ENCODE data around the gene FAM24A.

DNA sequence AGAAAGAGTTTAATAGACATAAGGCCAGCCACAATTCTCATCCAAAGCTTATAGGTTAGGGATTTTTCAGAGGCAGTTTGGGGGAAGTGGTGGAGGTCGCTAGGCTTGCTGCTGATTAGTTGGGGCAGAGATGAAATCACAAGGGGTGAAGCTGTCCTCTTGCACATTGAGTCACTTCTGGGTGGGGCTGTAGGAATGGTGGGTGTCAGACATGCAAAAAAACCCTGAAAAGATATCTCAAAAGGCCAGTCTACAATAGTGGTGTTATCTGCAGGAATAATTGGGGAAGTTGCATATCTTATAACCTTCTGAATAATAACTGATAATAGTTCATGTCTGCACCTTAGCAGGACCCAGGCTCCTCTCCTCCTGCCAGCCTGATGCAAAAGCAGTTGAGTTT lies 33.1 kb upstream of the FAM24A start:
- TF ChIP-seq EP300 (conservative IDR thresholded peaks at IDR 0.05; ENCODE audit: poor library complexity, severe bottlenecking) (no peak), SMC3 (conservative IDR thresholded peaks at IDR 0.05; ENCODE audit: poor library complexity) (no peak), POLR2AphosphoS5 (IDR thresholded peaks at IDR 0.05) (no peak), RAD21 (conservative IDR thresholded peaks at IDR 0.05) (no peak)
- TF ChIP-seq, protein P1, sequence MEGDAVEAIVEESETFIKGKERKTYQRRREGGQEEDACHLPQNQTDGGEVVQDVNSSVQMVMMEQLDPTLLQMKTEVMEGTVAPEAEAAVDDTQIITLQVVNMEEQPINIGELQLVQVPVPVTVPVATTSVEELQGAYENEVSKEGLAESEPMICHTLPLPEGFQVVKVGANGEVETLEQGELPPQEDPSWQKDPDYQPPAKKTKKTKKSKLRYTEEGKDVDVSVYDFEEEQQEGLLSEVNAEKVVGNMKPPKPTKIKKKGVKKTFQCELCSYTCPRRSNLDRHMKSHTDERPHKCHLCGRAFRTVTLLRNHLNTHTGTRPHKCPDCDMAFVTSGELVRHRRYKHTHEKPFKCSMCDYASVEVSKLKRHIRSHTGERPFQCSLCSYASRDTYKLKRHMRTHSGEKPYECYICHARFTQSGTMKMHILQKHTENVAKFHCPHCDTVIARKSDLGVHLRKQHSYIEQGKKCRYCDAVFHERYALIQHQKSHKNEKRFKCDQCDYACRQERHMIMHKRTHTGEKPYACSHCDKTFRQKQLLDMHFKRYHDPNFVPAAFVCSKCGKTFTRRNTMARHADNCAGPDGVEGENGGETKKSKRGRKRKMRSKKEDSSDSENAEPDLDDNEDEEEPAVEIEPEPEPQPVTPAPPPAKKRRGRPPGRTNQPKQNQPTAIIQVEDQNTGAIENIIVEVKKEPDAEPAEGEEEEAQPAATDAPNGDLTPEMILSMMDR (IDR thresholded peaks at IDR 0.05; ENCODE audit: poor library complexity, severe bottlenecking) = no peak
- TF ChIP-seq, protein P2, sequence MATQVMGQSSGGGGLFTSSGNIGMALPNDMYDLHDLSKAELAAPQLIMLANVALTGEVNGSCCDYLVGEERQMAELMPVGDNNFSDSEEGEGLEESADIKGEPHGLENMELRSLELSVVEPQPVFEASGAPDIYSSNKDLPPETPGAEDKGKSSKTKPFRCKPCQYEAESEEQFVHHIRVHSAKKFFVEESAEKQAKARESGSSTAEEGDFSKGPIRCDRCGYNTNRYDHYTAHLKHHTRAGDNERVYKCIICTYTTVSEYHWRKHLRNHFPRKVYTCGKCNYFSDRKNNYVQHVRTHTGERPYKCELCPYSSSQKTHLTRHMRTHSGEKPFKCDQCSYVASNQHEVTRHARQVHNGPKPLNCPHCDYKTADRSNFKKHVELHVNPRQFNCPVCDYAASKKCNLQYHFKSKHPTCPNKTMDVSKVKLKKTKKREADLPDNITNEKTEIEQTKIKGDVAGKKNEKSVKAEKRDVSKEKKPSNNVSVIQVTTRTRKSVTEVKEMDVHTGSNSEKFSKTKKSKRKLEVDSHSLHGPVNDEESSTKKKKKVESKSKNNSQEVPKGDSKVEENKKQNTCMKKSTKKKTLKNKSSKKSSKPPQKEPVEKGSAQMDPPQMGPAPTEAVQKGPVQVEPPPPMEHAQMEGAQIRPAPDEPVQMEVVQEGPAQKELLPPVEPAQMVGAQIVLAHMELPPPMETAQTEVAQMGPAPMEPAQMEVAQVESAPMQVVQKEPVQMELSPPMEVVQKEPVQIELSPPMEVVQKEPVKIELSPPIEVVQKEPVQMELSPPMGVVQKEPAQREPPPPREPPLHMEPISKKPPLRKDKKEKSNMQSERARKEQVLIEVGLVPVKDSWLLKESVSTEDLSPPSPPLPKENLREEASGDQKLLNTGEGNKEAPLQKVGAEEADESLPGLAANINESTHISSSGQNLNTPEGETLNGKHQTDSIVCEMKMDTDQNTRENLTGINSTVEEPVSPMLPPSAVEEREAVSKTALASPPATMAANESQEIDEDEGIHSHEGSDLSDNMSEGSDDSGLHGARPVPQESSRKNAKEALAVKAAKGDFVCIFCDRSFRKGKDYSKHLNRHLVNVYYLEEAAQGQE (IDR thresholded peaks at IDR 0.05; ENCODE audit: borderline replicate concordance) = no peak

Measured in neural cell (in vitro differentiated cells).